ENCODE data around the gene A3GALT2. TPM values are rescaled to one million over a fixed set of nuclear protein-coding genes. Genes with fewer than 3 reads are reported as not detected.
A peak's percentile ranks its signal among the peaks of the same experiment; 100 is the strongest.

Gene A3GALT2
- total RNA-seq, 1 experiment from 2014 or later: not detected

DNA sequence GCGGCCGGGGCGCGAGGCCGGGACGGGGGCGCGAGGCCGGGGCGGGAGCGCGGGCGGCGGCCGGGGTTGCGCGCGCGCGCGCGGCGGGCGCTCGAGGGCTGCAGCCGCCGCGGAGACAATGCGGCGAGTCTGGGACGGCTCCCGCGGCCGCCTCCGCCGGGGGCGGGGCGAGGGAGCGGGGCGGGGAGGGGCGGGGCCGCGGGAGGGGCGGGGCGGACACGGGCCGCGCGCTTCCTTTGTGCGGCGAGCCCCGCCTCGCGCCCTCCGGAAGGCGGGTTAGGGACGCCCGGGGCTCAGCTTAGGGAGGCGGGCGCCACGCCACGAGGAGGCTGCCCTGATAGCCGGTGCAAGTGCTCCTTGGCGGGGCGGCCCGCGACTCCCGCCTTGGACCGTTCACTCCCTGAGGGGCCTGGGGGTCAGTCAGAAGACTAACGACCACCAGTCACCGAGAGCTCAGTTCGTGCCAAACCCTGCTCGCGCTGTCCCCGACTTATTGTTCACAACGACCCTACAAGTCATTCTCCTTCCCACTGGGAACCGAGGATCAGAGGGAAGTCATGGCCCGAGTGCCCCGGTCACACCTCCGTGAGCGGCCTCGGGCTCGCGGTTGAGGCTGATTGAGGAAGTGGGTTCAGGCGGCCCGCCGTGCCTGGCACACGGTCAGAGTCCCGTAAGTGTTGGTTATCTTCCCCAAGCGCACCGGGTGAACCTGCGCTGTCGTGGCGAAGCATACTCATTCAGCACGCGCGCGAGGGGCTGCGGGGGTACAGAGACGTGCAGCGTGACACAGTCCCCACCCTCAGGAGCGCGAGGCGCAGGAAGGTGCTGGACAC is 29.1 kb upstream of the A3GALT2 start:
- Histone ChIP-seq H3K27ac (ENCODE audit: insufficient read length, low read depth, low read length) (no peak overlapping the region), H4K8ac (replicated peaks; ENCODE audit: insufficient read length, low read depth, low read length) (no peak overlapping the region), H3K56ac (ENCODE audit: insufficient read length, low read depth, low read length) (no peak overlapping the region), H3K9ac (ENCODE audit: extremely low read depth, insufficient read length, low read length) (no peak overlapping the region), H4K5ac (ENCODE audit: insufficient read length, low read depth, low read length) (no peak overlapping the region), H2AFZ (ENCODE audit: low read length) (no peak overlapping the region), H2BK5ac (ENCODE audit: insufficient read length, low read length) (no peak overlapping the region), H3K4me1 (ENCODE audit: insufficient read depth, low read length) (no peaks in the 10 kb centered on the region; the same call in 1 of the 2 replicates), H3K27me3 (ENCODE audit: insufficient read depth, low read length) (peaks cover 49% of the 10 kb centered on the region), H2BK20ac (ENCODE audit: low read depth, low read length, poor library complexity, severe bottlenecking) (no peak overlapping the region), H3T11ph (ENCODE audit: low read length) (no peak overlapping the region), H2AK5ac (ENCODE audit: insufficient read length, low read length) (no peak overlapping the region), H3K18ac (ENCODE audit: insufficient read length, low read depth, low read length) (peak overlapping the region; percentile 47), H3K79me1 (ENCODE audit: insufficient read depth, low read depth, low read length, poor library complexity, severe bottlenecking) (no peaks in the 10 kb centered on the region), H3K9me3 (ENCODE audit: control insufficient read depth, low read depth, low read length) (no peaks in the 10 kb centered on the region), H4K20me1 (ENCODE audit: control insufficient read depth, insufficient read depth, insufficient read length) (no peaks in the 10 kb centered on the region), H3K14ac (ENCODE audit: insufficient read depth, low read length) (peak overlapping the region; percentile 80), H3K4ac (ENCODE audit: low read depth, low read length) (no peak overlapping the region), H3K23me2 (ENCODE audit: insufficient read length, low read depth, low read length, poor library complexity, severe bottlenecking) (peaks cover 12% of the 10 kb centered on the region), H2BK120ac (ENCODE audit: low read depth, low read length, poor library complexity, severe bottlenecking) (no peak overlapping the region), H4K91ac (ENCODE audit: insufficient read length, low read depth, low read length) (no peak overlapping the region), H3K23ac (ENCODE audit: insufficient read length, low read depth, low read length) (no peak overlapping the region), H3K79me2 (ENCODE audit: insufficient read depth, low read length) (no peaks in the 10 kb centered on the region), H2BK15ac (ENCODE audit: low read depth, low read length) (no peak overlapping the region), H3K4me2 (ENCODE audit: insufficient read depth, insufficient read length, low read length) (peak overlapping the region; percentile 73), H2BK12ac (ENCODE audit: insufficient read length, low read depth, low read length) (no peak overlapping the region)
- Mint-ChIP-seq H3K36me3 (ENCODE audit: insufficient read depth in 1 of 3, low read depth in 3 of 3) (no peaks in the 10 kb centered on the region; a peak in 1 of 7 replicates), H3K4me1 (peaks cover 36 to 44% of the 10 kb centered on the region in 2 experiments), H3K9me3 (peaks cover 0 to 3% of the 10 kb centered on the region in 2 experiments; a peak in 2 of 5 replicates), H3K27me3 (ENCODE audit: low read depth) (peaks cover 91% of the 10 kb centered on the region), H3K4me3 (peak overlapping the region; percentile 66 to 88), H3K27ac (no peak overlapping the region)
- no CpG with 5 or more reads among the region's 104 CpGs for WGBS (ENCODE audit: extremely low coverage, insufficient read length, low lambda C conversion rate)
- DNase-seq: peak; percentile 80
- TF ChIP-seq CTCF (conservative IDR thresholded peaks at IDR 0.05): no peak

Data from H9 (cell line).